ENCODE results near the gene DCC.

DNA sequence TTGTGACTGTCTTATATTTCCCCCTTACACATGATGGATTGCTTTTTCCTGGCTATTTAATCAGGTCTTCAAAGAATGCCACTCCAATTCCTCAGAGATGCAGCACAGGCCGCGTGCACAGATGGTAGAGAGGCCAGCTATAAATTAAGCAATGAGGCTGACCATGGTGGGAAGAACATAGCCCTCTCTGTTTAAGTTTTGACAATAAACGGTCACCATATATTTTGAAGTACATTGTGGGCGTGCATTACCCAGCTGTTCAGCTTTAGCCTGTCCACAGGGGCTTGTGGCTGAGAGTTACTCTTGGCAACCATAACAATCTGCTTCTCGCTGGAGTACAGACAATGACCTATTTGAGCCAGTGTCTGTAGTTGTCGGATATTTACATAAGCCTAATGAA lies 730.8 kb downstream of the DCC start:
- TF ChIP-seq, protein P1, sequence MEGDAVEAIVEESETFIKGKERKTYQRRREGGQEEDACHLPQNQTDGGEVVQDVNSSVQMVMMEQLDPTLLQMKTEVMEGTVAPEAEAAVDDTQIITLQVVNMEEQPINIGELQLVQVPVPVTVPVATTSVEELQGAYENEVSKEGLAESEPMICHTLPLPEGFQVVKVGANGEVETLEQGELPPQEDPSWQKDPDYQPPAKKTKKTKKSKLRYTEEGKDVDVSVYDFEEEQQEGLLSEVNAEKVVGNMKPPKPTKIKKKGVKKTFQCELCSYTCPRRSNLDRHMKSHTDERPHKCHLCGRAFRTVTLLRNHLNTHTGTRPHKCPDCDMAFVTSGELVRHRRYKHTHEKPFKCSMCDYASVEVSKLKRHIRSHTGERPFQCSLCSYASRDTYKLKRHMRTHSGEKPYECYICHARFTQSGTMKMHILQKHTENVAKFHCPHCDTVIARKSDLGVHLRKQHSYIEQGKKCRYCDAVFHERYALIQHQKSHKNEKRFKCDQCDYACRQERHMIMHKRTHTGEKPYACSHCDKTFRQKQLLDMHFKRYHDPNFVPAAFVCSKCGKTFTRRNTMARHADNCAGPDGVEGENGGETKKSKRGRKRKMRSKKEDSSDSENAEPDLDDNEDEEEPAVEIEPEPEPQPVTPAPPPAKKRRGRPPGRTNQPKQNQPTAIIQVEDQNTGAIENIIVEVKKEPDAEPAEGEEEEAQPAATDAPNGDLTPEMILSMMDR (IDR thresholded peaks at IDR 0.05) = no peak
- TF ChIP-seq EP300 (IDR thresholded peaks at IDR 0.05) = no peak

Data from tibial nerve (tissue), 4 donors.